Upper lobe of left lung (tissue), 6 donors: ENCODE results near the gene PGA3. TPM values are rescaled to one million over a fixed set of nuclear protein-coding genes. Genes with fewer than 3 reads are reported as not detected.
"Not testable (repeated sequence)": the region's sequence is repeated elsewhere in the genome, so short reads cannot be mapped to it uniquely, and the experiment has no call there.

Experiments
- ATAC-seq, 2 donors: fragments of 200-7000 bp; cut with Tn5 transposase; one replicate each; pipeline ENCODE4 v1.9.1; 2022; ENCODE audit warnings: mild to moderate bottlenecking in 2 of 2, moderate library complexity in 2 of 2; ENCODE audit not compliant: low FRiP score in 2 of 2
- DNase-seq, 2 donors: peaks; one replicate each; pipeline ENCODE4 v3.0.0-alpha.2; 2019 to 2020
- H3K27ac ChIP-seq, 4 donors: fragments of 200-600 bp; sonication (generic); one replicate each; pipeline ENCODE4 v1.5.1; 2016 to 2019
- H3K27me3 ChIP-seq, 4 donors: fragments of 200-600 bp; sonication (generic); one replicate each; pipeline ENCODE4 v1.5.1; 2017 to 2019
- H3K36me3 ChIP-seq, 4 donors: fragments of 200-600 bp; sonication (generic); one replicate each; pipeline ENCODE4 v1.5.1; 2016 to 2019
- H3K4me1 ChIP-seq, 4 donors: fragments of 200-600 bp; sonication (generic); one replicate each; pipeline ENCODE4 v1.5.1; 2018 to 2019
- H3K4me3 ChIP-seq, 4 donors: fragments of 200-600 bp; sonication (generic); one replicate each; pipeline ENCODE4 v1.5.1; 2017 to 2019; ENCODE audit warnings: mild to moderate bottlenecking in 2 of 4, moderate library complexity in 1 of 4
- H3K9me3 ChIP-seq, 4 donors: fragments of 200-600 bp; sonication (generic); one replicate each; pipeline ENCODE4 v1.5.1; 2018 to 2019
- EP300 ChIP-seq, 4 donors: sonication (generic); formaldehyde crosslinking; IDR thresholded peaks; one replicate each; pipeline ENCODE4 v1.5.1; 2017; ENCODE audit warnings: antibody characterized with exemption in 4 of 4, control low read depth in 2 of 4
- POLR2A ChIP-seq, 4 donors: fragments of 450-650 bp; IDR thresholded peaks; one replicate each; pipeline ENCODE4 v1.5.1; 2016 to 2017; ENCODE audit warnings: antibody characterized with exemption in 4 of 4, mild to moderate bottlenecking in 2 of 4
- POLR2AphosphoS5 ChIP-seq, 2 donors: sonication (generic); formaldehyde crosslinking; IDR thresholded peaks; one replicate each; pipeline ENCODE4 v1.5.1; 2017; ENCODE audit warnings: antibody characterized with exemption in 2 of 2
- WGBS, 2 donors: methylation state at CpG; one replicate each; pipeline ENCODE4 v1.1.5; 2017 to 2018; 5-methylcytosine and 5-hydroxymethylcytosine counted together
- total RNA-seq, 6 donors: library from RNA; depleted of rRNA in 4 of 6; stranded (reverse); fragments of >200 nt in 4 of 6; gene quantifications; one replicate each; pipeline versions ENCODE4 v1.1.0 to v1.2.1, GENCODE V29; 2016 to 2021
- TF ChIP-seq, protein P1 (sequence below), 6 experiments: fragments of 450-650 bp in 4 of 6; fragments of 200-600 bp in 2 of 6; sonication (generic) in 2 of 6; IDR thresholded peaks; one replicate each; pipeline ENCODE4 v1.5.1; 2016 to 2019; ENCODE audit warnings: antibody characterized with exemption in 6 of 6
- donor health status: DM: no; HTN: no; CAD: no; lungs with moderate emphysema.
- donor health status: DM: no; HTN: yes; CAD: no; lungs with severe emphysema.

The PGA3 gene
- total RNA-seq, result under 1 TPM in 2 of 6 donors, not detected in 4; 0.14 to 0.67 TPM

DNA sequence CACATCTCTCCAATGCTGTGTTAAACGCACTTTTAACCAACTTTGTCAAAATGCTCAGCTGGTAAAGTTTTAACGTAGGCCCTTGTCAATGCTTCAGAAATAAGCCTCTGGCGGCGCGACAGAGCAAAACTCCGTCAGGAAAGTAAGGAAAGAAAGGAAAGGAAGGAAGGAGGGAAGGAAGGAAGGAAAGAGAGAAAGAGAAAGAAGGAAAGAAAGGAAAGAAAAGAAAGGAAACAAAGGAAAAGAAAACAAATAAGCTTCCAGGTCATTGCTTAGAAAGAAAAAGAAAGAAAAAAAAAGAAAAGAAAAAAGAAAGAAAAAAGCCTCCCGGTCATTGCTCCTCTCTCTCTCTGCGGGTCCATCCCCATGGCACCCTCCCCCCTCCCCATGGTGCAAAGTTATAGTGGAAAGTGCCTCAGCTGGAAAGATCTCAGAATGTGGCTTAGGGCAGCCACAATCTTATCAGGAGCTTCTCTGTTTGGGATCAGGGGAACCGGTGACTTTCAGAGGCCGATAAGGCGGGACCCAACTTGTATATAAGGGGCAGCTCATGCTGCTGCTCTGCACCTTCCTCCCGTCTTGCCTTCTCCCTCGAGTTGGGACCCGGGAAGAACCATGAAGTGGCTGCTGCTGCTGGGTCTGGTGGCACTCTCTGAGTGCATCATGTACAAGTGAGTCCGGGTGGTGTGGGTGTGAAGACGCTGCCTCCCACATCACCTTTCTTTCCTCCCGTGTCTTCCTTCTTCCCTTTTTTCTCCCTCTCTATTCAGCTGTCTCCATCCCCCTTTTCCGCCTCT is at the start of gene PGA3:
Gene PGA3 (plus strand): TSS at position 566 of the 797 bp plus-strand sequence. CDS start 50 bp downstream, at position 616.
- H3K27me3 ChIP-seq, H3K27ac ChIP-seq, H3K4me1 ChIP-seq, H3K9me3 ChIP-seq, ATAC-seq, H3K36me3 ChIP-seq, H3K4me3 ChIP-seq, DNase-seq: not testable (repeated sequence)
- WGBS, 2 donors, result 58 to 68% methylated on average over 12 of the region's 18 CpGs

DNA sequence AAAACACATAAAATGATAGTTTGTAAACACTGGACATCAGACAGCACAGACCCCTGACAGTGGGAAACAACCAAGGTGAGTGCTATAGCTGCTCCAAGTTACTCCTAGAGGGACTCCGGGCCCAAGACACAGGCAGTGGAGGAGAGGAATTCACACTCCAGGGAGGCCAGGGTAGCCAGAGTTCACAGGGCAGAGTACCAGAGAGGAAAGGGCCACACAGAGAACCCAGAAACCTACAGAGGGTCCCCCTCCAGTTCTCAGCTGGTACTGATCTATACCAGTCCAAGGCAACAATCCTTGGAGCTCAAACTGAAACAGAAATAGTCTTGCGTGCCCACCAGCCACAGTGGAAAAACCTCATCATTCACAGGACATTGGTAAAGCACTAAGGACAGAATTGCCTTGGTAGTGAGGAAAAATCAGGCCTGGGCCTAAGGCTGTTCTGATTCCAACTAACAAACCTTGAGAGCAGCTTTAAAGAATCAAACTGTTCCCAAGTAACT is 49.7 kb upstream of the PGA3 start:
- Histone ChIP-seq H3K27me3 (no peaks in the 10 kb centered on the region), H3K9me3 (no peaks in the 10 kb centered on the region), H3K36me3 (peaks cover 0 to 4% (median 0%) of the 10 kb centered on the region in 4 donors), H3K27ac (peak overlapping the region; percentile 21 to 67 (median 57)), H3K4me3 (no peak overlapping the region), H3K4me1 (peaks cover 41 to 59% (median 51%) of the 10 kb centered on the region in 4 donors)
- ATAC-seq, result peak in 1 of 2 donors; percentile 33
- no peak for DNase-seq
- WGBS, 2 donors, result 82 to 83% methylated on average over 2 of the region's 2 CpGs
- TF ChIP-seq POLR2A (IDR thresholded peaks at IDR 0.05) (no peak), EP300 (IDR thresholded peaks at IDR 0.05) (no peak), POLR2AphosphoS5 (IDR thresholded peaks at IDR 0.05) (no peak)
- TF ChIP-seq, protein P1, sequence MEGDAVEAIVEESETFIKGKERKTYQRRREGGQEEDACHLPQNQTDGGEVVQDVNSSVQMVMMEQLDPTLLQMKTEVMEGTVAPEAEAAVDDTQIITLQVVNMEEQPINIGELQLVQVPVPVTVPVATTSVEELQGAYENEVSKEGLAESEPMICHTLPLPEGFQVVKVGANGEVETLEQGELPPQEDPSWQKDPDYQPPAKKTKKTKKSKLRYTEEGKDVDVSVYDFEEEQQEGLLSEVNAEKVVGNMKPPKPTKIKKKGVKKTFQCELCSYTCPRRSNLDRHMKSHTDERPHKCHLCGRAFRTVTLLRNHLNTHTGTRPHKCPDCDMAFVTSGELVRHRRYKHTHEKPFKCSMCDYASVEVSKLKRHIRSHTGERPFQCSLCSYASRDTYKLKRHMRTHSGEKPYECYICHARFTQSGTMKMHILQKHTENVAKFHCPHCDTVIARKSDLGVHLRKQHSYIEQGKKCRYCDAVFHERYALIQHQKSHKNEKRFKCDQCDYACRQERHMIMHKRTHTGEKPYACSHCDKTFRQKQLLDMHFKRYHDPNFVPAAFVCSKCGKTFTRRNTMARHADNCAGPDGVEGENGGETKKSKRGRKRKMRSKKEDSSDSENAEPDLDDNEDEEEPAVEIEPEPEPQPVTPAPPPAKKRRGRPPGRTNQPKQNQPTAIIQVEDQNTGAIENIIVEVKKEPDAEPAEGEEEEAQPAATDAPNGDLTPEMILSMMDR (IDR thresholded peaks at IDR 0.05), result no peak

DNA sequence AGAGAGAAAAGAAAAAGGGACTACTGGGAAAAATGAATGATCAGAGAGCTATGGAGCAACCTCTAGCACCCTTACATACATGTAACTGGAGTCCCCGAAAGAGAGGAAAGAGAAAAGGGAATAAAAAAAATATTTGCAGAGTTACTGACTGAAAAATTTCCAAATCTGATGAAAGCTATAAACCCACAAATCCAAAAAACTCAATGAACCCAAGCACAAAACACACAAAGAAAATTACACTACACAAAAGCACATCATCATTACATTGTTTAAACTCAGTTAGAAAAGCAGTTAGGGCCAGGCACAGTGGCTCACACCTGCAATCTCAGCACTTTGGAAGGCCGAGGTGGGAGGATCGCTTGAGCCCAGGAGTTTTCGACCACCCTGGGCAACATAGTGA is 48.8 kb upstream of the PGA3 start:
- H3K4me3 ChIP-seq, result no peak overlapping the region
- H3K4me1 ChIP-seq, result peaks cover 44 to 60% (median 51%) of the 10 kb centered on the region in 4 donors
- ATAC-seq (no peak), DNase-seq (no peak)
- WGBS, 2 donors, result 98% methylated on average over 4 of the region's 4 CpGs
- H3K27me3 ChIP-seq, result no peaks in the 10 kb centered on the region
- H3K9me3 ChIP-seq, result no peaks in the 10 kb centered on the region
- TF ChIP-seq EP300 (IDR thresholded peaks at IDR 0.05), result no peak
- TF ChIP-seq POLR2AphosphoS5 (IDR thresholded peaks at IDR 0.05), result no peak
- TF ChIP-seq, protein P1 (IDR thresholded peaks at IDR 0.05), result no peak
- TF ChIP-seq POLR2A (IDR thresholded peaks at IDR 0.05), result no peak
- H3K27ac ChIP-seq, result peak overlapping the region in 1 of 4 donors; percentile 67
- peaks cover 0 to 4% (median 0%) of the 10 kb centered on the region in 4 donors for H3K36me3 ChIP-seq

DNA sequence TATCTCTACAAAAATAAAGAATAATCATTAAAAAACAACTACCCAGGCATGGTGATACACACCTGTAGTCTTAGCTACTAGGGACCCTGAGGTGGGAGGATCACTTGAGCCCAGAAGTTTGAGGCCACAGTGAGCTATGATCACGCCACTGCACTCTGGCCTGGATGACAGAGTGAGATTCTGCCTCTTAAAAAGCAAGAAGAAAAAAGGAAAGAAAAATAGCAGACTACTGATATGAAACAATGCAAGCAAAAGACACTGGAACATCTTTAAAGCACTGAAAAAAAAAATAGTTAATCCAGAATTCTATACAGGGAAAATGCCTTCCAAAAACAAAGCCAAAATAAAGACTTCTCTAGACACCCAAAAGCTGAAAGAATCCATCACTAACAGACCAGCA is 48.0 kb upstream of the PGA3 start:
- no peaks in the 10 kb centered on the region for H3K27me3 ChIP-seq
- TF ChIP-seq POLR2A (IDR thresholded peaks at IDR 0.05), result no peak
- H3K4me3 ChIP-seq, result no peak overlapping the region
- 97 to 100% methylated on average over 1 of the region's 1 CpG for WGBS, 2 donors
- no peak overlapping the region for H3K27ac ChIP-seq
- DNase-seq (no peak), ATAC-seq (no peak)
- H3K4me1 ChIP-seq, result peaks cover 41 to 60% (median 49%) of the 10 kb centered on the region in 4 donors
- H3K36me3 ChIP-seq, result peaks cover 0 to 4% (median 0%) of the 10 kb centered on the region in 4 donors
- no peaks in the 10 kb centered on the region for H3K9me3 ChIP-seq

DNA sequence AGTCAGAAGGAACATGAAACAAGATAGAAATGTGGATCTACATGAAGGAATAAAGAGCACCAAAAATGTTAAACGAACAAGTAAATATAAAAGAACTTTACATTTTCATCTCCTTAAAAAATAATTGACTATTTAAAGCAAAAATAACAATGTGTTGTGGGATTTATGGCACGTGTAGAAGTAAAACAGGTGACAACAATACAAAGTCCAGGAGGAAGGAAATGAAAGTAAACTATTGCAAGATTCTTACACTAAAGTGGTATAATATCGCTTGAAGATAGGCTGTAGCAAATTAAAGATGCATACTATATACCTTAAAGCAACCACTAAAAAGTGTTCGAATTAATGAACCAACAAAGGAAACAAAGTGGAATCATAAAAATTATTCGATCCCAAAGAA is 47.6 kb upstream of the PGA3 start:
- 78 to 82% methylated on average over 5 of the region's 5 CpGs for WGBS, 2 donors
- DNase-seq, result no peak
- H3K36me3 ChIP-seq, result peaks cover 0 to 4% (median 0%) of the 10 kb centered on the region in 4 donors
- H3K27me3 ChIP-seq, result no peaks in the 10 kb centered on the region
- peaks cover 41 to 60% (median 49%) of the 10 kb centered on the region in 4 donors for H3K4me1 ChIP-seq
- no peak overlapping the region for H3K27ac ChIP-seq
- H3K9me3 ChIP-seq, result no peaks in the 10 kb centered on the region
- no peak for ATAC-seq
- H3K4me3 ChIP-seq, result no peak overlapping the region
- TF ChIP-seq POLR2A (IDR thresholded peaks at IDR 0.05), result no peak
- TF ChIP-seq EP300 (IDR thresholded peaks at IDR 0.05), result no peak
- TF ChIP-seq, protein P1 (IDR thresholded peaks at IDR 0.05), result no peak
- TF ChIP-seq POLR2AphosphoS5 (IDR thresholded peaks at IDR 0.05), result no peak
